OCI-LY7 (cell line): ENCODE results near the gene DSE. TPM values are rescaled to one million over a fixed set of nuclear protein-coding genes. Genes with fewer than 3 reads are reported as not detected.

Source experiments
- BruUV-seq: library from RNA; stranded (reverse); fragments of 400-500 nt; replicated peaks from 2 replicates; lab custom pipeline; 2021; lab: Mats Ljungman, UMichigan
- CTCF ChIA-PET: fragments of 300-600 bp; sonication (Branson Sonifier 250); formaldehyde crosslinking; loops from one replicate; lab custom pipeline; 2022; ENCODE audit warnings: antibody characterized with exemption; ENCODE audit not compliant: unreplicated experiment; lab: Charles Lee
- POLR2A ChIA-PET: fragments of 300-600 bp; sonication (Branson Sonifier 250); formaldehyde crosslinking; loops from one replicate; lab custom pipeline; 2022; ENCODE audit warnings: antibody characterized with exemption; lab: Charles Lee
- DNase-seq: peaks from one replicate; pipeline ENCODE4 v3.0.0-alpha.2; 2015; ENCODE audit warnings: low spot score
- H2AFZ ChIP-seq: fragments of 200-600 bp; sonication (generic), shearing (Covaris generic); 2 replicates; pipeline ENCODE4 v1.6.1; 2014; ENCODE audit warnings: mild to moderate bottlenecking, antibody characterized with exemption, low read length, moderate library complexity
- H3K27ac ChIP-seq: fragments of 200-600 bp; sonication (generic); 2 replicates; pipeline ENCODE4 v1.5.1; 2014; ENCODE audit warnings: mixed run types, low read depth, mild to moderate bottlenecking, moderate library complexity, low read length, inconsistent platforms; ENCODE audit not compliant: poor library complexity, severe bottlenecking
- H3K36me3 ChIP-seq: fragments of 200-600 bp; sonication (generic); 2 replicates; pipeline ENCODE4 v1.6.1; 2014; ENCODE audit warnings: mild to moderate bottlenecking, antibody characterized with exemption, low read length, moderate library complexity, mixed read lengths; ENCODE audit not compliant: insufficient read depth
- H3K4me1 ChIP-seq: fragments of 200-600 bp; sonication (generic); 2 replicates; pipeline ENCODE4 v1.5.1; 2014; ENCODE audit warnings: mild to moderate bottlenecking, low read length; ENCODE audit not compliant: insufficient read depth, poor library complexity, severe bottlenecking
- H3K4me2 ChIP-seq: fragments of 200-600 bp; sonication (generic); 2 replicates; pipeline ENCODE4 v1.6.1; 2014; ENCODE audit warnings: mild to moderate bottlenecking, low read length
- H3K4me3 ChIP-seq: fragments of 200-600 bp; sonication (generic); 2 replicates; pipeline ENCODE4 v1.5.1; 2014; ENCODE audit warnings: mild to moderate bottlenecking, low read depth, low read length; ENCODE audit not compliant: poor library complexity, severe bottlenecking
- H3K79me2 ChIP-seq: fragments of 200-600 bp; sonication (generic); 2 replicates; pipeline ENCODE4 v1.6.1; 2016; ENCODE audit warnings: low read depth, mild to moderate bottlenecking, low read length, moderate library complexity, mixed read lengths; ENCODE audit not compliant: insufficient read depth
- H3K9me2 ChIP-seq: fragments of 200-600 bp; sonication (generic); 2 replicates; pipeline ENCODE4 v1.6.1; 2016; ENCODE audit warnings: mild to moderate bottlenecking, low read length, mixed read lengths; ENCODE audit not compliant: insufficient read depth
- H3K9me3 ChIP-seq: fragments of 200-600 bp; sonication (generic); 2 replicates; pipeline ENCODE4 v1.6.1; 2014; ENCODE audit warnings: mild to moderate bottlenecking, mixed run types, low read length, mixed read lengths
- H4K20me1 ChIP-seq: fragments of 200-600 bp; sonication (generic); 2 replicates; pipeline ENCODE4 v1.6.1; 2014; ENCODE audit warnings: mild to moderate bottlenecking, antibody characterized with exemption, low read length, moderate library complexity, mixed read lengths; ENCODE audit not compliant: insufficient read depth
- EZH2phosphoT487 ChIP-seq: fragments of 200-600 bp; sonication (generic); IDR thresholded peaks from 2 replicates; pipeline ENCODE4 v1.6.1; 2018; ENCODE audit warnings: low read depth, borderline replicate concordance, mild to moderate bottlenecking, mixed run types, antibody characterized with exemption, low read length, moderate library complexity, mixed read lengths
- intact Hi-C: fragments of 100-400 bp; cut with micrococcal nuclease; formaldehyde crosslinking; loops from one replicate; pipeline ENCODE4 v1.10.0; 2022; ENCODE audit not compliant: unreplicated experiment
- total RNA-seq, 2 experiments: library from RNA; depleted of rRNA in 1 of 2; stranded (reverse); fragments of >200 nt in 1 of 2; shearing (Covaris generic) in 1 of 2; gene quantifications; 2 replicates each; pipeline ENCODE4 v1.2.3, GENCODE V29; 2014 to 2022
- TF ChIP-seq, protein P1 (sequence below): fragments of 200-600 bp; sonication (generic); conservative IDR thresholded peaks from 2 replicates; pipeline ENCODE4 v1.5.1; 2014; ENCODE audit warnings: mild to moderate bottlenecking, antibody characterized with exemption, low read length, moderate library complexity, mixed read lengths

DSE gene
- total RNA-seq, 2 experiments from 2014 or later = 3.9 to 7.6 TPM

DNA sequence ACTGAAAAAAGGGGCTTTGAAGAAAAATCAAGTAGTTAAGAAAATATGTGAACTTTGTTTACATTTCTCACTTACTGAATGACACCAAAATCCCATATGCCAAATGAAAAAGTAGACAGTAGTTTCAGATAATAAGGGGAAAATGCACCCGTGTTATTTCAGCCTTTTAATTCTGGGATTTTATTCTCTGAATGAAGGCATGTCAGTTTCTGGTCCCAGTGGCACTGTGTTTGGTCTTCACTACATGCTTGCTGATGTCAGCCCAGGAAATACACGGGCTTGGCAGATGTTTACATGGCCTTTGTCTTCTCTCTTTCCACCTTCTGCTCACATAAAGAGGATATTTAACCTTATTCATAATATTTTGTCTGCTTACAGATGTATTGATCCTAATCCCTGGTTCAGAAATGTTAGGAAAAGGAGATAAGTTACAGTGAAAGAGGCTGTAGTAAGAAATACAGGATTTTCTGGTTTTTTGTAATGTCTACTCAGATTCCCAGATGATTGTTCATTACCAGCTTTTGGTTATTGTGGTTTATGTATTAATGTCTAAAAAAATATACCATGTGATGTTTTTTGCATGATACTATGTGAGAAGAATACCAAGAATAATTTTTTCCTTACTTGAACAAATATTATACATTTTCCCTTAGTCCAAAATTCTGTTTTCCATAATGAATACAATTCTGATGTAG lies 27.7 kb downstream of the DSE start:
- ChIA-PET CTCF (no interaction called here), POLR2A (interaction anchor here (0.6 to 0.9 kb wide), 3 partner anchors 11 to 15 kb away, joined by 3 read pairs; no protein-coding TSS in a partner anchor)
- Histone ChIP-seq H3K9me3 (no peaks in the 10 kb centered on the region), H4K20me1 (no peaks in the 10 kb centered on the region), H3K27ac (no peak overlapping the region), H2AFZ (no peak overlapping the region), H3K4me2 (no peak overlapping the region), H3K4me3 (no peak overlapping the region), H3K79me2 (no peaks in the 10 kb centered on the region), H3K36me3 (no peaks in the 10 kb centered on the region), H3K4me1 (no peaks in the 10 kb centered on the region), H3K9me2 (no peaks in the 10 kb centered on the region)
- no TSS peak for BruUV-seq
- intact Hi-C loops = no loop called here
- DNase-seq = no peak
- TF ChIP-seq EZH2phosphoT487 = no peak
- TF ChIP-seq, protein P1, sequence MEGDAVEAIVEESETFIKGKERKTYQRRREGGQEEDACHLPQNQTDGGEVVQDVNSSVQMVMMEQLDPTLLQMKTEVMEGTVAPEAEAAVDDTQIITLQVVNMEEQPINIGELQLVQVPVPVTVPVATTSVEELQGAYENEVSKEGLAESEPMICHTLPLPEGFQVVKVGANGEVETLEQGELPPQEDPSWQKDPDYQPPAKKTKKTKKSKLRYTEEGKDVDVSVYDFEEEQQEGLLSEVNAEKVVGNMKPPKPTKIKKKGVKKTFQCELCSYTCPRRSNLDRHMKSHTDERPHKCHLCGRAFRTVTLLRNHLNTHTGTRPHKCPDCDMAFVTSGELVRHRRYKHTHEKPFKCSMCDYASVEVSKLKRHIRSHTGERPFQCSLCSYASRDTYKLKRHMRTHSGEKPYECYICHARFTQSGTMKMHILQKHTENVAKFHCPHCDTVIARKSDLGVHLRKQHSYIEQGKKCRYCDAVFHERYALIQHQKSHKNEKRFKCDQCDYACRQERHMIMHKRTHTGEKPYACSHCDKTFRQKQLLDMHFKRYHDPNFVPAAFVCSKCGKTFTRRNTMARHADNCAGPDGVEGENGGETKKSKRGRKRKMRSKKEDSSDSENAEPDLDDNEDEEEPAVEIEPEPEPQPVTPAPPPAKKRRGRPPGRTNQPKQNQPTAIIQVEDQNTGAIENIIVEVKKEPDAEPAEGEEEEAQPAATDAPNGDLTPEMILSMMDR = no peak

DNA sequence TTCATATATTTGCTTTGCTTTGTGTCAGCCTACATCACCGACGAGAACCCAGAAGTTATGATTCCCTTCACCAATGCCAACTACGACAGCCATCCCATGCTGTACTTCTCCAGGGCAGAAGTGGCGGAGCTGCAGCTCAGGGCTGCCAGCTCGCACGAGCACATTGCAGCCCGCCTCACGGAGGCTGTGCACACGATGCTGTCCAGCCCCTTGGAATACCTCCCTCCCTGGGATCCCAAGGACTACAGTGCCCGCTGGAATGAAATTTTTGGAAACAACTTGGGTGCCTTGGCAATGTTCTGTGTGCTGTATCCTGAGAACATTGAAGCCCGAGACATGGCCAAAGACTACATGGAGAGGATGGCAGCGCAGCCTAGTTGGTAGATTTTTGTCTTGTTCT lies 28.5 kb downstream of the DSE start:
- ChIA-PET POLR2A (interaction anchor here (0.9 kb wide), 1 partner anchor 10 kb away, joined by 3 read pairs; no protein-coding TSS in a partner anchor), CTCF (no interaction called here)
- Histone ChIP-seq H3K36me3 (no peaks in the 10 kb centered on the region), H3K27ac (no peak overlapping the region), H3K4me2 (no peak overlapping the region), H3K79me2 (no peaks in the 10 kb centered on the region), H4K20me1 (no peaks in the 10 kb centered on the region), H2AFZ (no peak overlapping the region), H3K9me2 (no peaks in the 10 kb centered on the region), H3K4me1 (peaks cover 4% of the 10 kb centered on the region), H3K9me3 (no peaks in the 10 kb centered on the region), H3K4me3 (no peak overlapping the region)
- no TSS peak for BruUV-seq
- intact Hi-C loops = no loop called here
- TF ChIP-seq EZH2phosphoT487 = no peak
- TF ChIP-seq, protein P1 = no peak
- no peak for DNase-seq

DNA sequence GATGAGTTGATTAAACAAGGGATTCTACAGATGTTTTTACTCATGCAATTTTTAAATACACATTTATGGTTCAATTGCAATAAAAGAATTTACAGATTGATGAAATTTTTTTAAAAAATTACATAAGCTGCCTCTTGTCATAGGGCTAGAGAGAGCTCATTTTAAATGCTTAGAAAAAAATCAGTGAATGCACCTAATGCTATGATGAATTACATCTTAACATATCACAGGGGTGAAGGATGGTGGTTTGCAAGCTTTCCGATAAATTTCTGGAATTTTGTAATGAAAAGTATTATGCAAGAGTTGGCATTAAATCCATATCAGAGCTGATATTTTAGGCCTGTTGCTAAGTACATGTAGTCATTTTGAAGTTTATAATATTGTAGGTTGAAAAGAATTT lies 29.6 kb downstream of the DSE start:
- H2AFZ ChIP-seq = no peak overlapping the region
- no peaks in the 10 kb centered on the region for H4K20me1 ChIP-seq
- no peak overlapping the region for H3K27ac ChIP-seq
- no peak overlapping the region for H3K4me2 ChIP-seq
- ChIA-PET POLR2A (interaction anchor here (0.6 to 2.2 kb wide), 4 partner anchors 10 to 135 kb away, joined by 3 to 8 read pairs (median 6); no protein-coding TSS in a partner anchor), CTCF (no interaction called here)
- no peak for DNase-seq
- no peaks in the 10 kb centered on the region for H3K36me3 ChIP-seq
- intact Hi-C loops = no loop called here
- no peaks in the 10 kb centered on the region for H3K79me2 ChIP-seq
- H3K4me1 ChIP-seq = peaks cover 14% of the 10 kb centered on the region
- no peaks in the 10 kb centered on the region for H3K9me2 ChIP-seq
- BruUV-seq = no TSS peak
- no peak overlapping the region for H3K4me3 ChIP-seq
- H3K9me3 ChIP-seq = no peaks in the 10 kb centered on the region
- TF ChIP-seq, protein P1 = no peak
